ENCODE data around the gene YIF1A.
"Not testable (repeated sequence)": the region's sequence is repeated elsewhere in the genome, so short reads cannot be mapped to it uniquely, and the experiment has no call there.

YIF1A gene

GRCh38 chr11:66268952-66269905 lies 19.7 kb downstream of the YIF1A start:
- no peak for DNase-seq (ENCODE audit: low read depth in 2 of 2)

DNA sequence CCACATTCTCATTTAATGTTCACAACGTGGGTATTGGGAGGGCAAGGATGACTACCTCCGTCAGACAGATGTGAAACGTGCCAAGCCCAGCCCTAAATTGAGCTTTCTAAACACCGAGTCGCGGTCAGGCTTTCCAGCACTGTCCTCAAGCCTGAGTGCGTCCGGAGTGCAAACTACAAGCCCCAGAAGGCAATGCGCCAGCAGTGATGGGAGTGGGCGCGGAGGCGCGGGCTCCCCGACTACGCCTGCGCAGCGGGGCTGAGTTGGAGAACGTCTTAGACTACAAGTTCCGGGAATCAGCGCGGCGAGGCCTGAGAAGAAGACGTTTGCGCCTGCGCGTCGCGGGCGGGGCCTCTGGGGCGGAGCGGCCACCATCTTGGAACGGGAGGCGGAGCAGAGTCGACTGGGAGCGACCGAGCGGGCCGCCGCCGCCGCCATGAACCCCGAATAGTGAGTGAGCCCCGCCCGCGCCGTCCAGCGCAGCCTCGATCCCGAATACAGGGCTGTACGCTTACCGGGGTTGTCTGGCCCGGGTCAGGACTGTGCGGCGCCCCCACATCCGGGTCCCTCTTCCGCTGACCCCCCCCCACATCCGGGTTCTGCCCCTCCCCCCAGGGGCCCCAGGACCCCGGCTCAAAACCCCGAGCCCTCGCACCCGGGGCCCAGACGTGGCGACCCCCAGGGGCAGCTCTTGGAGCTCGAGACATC lies 20.5 kb downstream of the YIF1A start, which contains the start of gene RAB1B:
RAB1B (plus strand) TSS at position 396 of the 708 bp plus-strand sequence; CDS start at position 437, 41 bp downstream.
- DNase-seq (ENCODE audit: low read depth in 2 of 2), result peak; percentile 99 to 100

DNA sequence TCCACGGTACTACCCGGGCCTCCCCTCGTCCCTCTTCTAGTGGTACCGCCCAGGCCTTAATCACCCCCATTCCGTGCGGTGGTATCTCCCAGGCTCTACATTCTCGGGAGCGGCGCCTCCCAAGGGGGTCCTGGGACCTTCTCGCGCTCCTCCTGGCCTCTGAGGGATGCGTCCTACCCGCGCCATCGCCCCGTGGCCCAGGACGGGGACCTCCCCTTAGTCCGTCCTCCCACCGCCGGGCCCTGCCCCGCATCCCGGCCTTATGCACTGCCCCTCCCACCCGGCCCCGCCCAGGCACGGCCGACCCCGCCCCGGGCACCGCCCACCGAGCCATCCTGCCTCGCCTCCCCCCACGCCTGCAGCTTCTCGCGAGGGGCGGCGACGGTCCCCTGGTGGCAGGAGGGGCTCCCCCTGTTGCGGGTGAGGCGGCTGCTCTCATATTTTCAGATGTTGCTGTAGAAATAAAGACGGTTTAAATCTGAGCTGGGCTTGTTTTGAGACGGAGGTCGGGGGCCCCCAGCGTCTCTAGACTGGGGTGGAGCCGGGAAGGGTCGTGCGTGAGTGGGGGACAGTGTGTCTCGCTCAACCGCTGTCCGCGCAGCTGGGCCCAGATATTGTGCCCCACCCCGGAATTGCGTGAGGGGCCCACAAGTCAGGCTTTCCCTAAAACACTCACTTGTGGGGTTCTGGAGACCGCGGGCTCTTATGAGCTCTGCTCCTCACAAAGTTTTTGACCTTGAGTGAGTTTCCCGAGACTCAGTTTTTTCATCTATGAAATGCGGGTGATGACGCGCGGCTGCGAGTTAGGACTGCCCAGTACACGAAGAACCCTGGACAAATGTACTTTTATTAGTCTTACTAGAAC lies 21.3 kb downstream of the YIF1A start:
- peak; percentile 77 to 89 for DNase-seq (ENCODE audit: low read depth in 2 of 2)

DNA sequence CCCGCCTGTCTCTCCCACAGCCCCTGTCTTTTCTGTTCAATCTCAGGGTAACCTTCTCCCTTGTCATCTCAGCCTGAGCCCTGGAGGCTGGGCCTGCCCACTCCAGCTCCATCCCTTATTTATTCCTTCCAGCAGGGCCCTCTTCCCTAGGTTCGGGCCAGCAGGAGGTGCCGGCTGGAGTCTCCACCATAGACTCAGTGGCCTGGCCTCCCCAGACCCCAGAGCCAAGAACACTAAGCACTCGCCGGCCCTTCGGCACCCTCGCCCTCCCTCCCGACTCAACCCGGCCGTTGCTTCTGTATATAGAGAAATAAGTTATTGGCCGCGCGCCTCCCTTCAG lies 21.9 kb downstream of the YIF1A start:
- DNase-seq (ENCODE audit: low read depth in 2 of 2), result no peak

DNA sequence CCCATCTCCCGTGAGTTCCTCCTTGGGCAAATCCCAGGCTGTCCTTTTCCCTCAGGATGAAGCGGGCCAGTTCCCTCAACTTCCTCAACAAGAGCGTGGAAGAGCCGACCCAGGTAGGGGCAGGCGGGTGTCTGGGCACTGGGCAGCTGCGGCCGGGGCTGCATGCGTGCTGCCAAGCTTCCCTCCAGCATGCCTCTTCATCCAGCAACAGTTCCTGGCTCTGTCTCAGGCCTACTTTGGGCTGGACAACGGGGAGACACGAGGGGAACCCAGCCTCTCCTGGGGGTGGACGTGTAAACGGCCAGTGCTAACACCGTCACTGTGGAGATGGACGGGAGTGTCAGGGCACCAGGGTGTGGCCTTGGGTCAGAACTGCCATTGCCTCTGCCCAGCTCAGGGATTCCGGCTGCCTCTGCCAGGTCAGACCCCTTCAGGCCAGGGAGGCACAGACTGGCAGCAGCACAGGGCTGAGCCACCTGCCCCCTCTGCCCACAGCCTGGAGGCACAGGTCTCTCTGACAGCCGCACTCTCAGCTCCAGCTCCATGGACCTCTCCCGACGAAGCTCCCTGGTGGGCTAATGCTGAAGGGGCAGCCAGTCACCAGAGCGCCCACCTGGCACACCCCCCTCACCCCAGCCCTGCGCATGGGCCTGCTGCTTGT lies 22.4 kb downstream of the YIF1A start:
- no peak for DNase-seq (ENCODE audit: low read depth in 2 of 2)

GRCh38 chr11:66265531-66266377 lies 23.2 kb downstream of the YIF1A start:
- no peak for DNase-seq (ENCODE audit: low read depth in 2 of 2)

DNA sequence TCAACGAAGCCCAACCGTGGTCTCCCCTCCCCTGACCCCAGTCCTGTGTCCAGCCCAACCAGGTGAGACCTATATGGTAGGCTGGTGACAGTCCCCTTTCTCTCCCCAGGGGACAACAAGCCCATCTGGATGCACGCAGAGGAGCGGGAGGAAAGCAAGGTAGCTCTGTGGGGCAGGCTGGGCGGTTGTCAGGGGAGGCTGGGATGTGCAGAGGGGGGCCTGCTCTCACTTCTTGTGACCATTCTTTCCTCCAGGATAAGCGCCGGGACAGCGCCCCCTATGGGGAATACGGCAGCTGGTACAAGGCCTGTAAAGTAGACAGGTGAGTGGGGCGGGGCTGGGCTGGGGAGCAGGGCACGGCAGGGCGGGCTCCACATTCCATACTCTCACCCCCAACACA lies 24.0 kb downstream of the YIF1A start:
- DNase-seq (ENCODE audit: low read depth in 2 of 2), result no peak

GRCh38 chr11:66264383-66264782 lies 24.6 kb downstream of the YIF1A start:
- no peak for DNase-seq (ENCODE audit: low read depth in 2 of 2)

DNA sequence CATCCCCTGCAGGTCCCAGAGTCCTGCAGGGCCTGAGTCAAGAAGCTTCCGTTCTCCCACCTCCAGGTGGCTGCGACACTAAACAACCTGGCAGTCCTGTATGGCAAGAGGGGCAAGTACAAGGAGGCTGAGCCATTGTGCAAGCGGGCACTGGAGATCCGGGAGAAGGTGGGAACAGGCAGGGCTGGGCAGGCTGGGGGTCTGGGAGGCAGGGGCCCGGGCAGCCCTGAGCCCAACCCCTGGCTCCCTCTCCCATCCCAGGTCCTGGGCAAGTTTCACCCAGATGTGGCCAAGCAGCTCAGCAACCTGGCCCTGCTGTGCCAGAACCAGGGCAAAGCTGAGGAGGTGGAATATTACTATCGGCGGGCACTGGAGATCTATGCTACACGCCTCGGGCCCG lies 25.2 kb downstream of the YIF1A start:
- DNase-seq (ENCODE audit: low read depth in 2 of 2), result no peak

GRCh38 chr11:66263231-66263630 lies 25.7 kb downstream of the YIF1A start:
- no peak for DNase-seq (ENCODE audit: low read depth in 2 of 2)

- no peak for DNase-seq (ENCODE audit: low read depth in 2 of 2)
Observed at GRCh38 chr11:66262696-66263095, 26.2 kb downstream of the YIF1A start.

- DNase-seq (ENCODE audit: low read depth in 2 of 2), result no peak
Observed at GRCh38 chr11:66262191-66262590, 26.8 kb downstream of the YIF1A start.

DNA sequence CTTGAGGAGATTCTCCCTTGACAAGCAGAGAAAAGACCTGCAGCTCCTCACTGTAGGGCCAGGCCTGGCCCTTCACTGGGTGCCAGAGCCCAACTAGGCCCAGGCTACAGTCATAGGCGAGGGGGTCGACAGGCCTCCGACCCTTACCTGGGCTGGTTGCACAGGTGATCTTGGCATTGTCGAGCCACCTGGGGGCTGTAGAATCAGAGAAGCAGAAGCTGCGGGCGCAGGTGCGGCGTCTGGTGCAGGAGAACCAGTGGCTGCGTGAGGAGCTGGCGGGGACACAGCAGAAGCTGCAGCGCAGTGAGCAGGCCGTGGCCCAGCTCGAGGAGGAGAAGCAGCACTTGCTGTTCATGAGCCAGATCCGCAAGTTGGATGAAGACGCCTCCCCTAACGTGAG lies 27.4 kb downstream of the YIF1A start:
- no peak for DNase-seq (ENCODE audit: low read depth in 2 of 2)

GRCh38 chr11:66259956-66260355 lies 29.0 kb downstream of the YIF1A start:
- DNase-seq (ENCODE audit: low read depth in 2 of 2), result no peak

- DNase-seq (ENCODE audit: low read depth in 2 of 2), result no peak
Observed at GRCh38 chr11:66259225-66259624, 29.7 kb downstream of the YIF1A start.

DNA sequence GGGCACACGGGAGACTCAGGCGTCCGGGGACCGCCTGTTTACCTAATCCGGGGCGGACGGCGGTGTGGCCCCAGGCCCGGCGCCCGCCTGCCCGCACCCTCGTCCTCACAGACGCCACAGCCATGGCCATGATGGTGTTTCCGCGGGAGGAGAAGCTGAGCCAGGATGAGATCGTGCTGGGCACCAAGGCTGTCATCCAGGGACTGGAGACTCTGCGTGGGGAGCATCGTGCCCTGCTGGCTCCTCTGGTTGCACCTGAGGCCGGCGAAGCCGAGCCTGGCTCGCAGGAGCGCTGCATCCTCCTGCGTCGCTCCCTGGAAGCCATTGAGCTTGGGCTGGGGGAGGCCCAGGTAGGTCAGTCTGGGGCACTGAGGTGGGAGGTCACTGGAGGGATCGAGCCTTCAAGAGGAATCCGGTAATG lies 30.5 kb downstream of the YIF1A start:
- DNase-seq (ENCODE audit: low read depth in 2 of 2), result no peak

DNA sequence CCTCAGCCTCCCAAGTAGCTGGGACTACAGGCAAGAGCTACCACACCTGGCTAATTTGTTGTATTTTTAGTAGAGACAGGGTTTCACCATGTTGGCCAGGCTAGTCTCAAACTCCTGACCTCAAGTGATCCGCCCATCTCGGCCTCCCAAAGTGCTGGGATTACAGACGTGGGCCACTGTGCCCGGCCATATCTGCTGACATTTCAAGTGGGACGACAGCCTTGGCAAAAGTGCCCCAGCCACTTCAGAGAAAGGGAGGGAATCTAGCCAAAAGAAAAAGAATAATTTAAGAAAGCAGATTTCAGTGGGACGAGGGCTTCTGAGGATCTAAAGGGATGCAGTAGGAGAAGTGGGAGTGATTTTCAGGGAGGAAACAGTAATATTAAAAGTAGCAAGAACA lies 35.9 kb downstream of the YIF1A start:
- DNase-seq (ENCODE audit: low read depth in 2 of 2), result not testable (repeated sequence)

- no peak for DNase-seq (ENCODE audit: low read depth in 2 of 2)
Observed at GRCh38 chr11:66251809-66252208, 37.1 kb downstream of the YIF1A start.

- no peak for DNase-seq (ENCODE audit: low read depth in 2 of 2)
Observed at GRCh38 chr11:66248903-66249302, 40.0 kb downstream of the YIF1A start.

- no peak for DNase-seq (ENCODE audit: low read depth in 2 of 2)
Observed at GRCh38 chr11:66247801-66248200, 41.1 kb downstream of the YIF1A start.

Measured in stimulated activated CD4-positive, alpha-beta T cell treated with anti-CD3 and anti-CD28 coated beads, Interleukin-1b, Interleukin-23, amount 100 ng/mL, for 4 hours (primary cell).